Neural cell (in vitro differentiated cells): Measurements from ENCODE around the gene MIGA1. TPM values are rescaled to one million over a fixed set of nuclear protein-coding genes. Genes with fewer than 3 reads are reported as not detected.

Experiments
- H2AFZ ChIP-seq: fragments of 200-600, 300-800 bp; sonication (generic), shearing (Covaris generic); 2 replicates; pipeline ENCODE4 v1.6.0; 2014; ENCODE audit warnings: low read depth, mild to moderate bottlenecking, antibody characterized with exemption, low read length, moderate library complexity
- H3F3A ChIP-seq: fragments of 200-600 bp; shearing (Covaris generic); 2 replicates; pipeline ENCODE4 v1.6.1; 2016; ENCODE audit warnings: mild to moderate bottlenecking, moderate library complexity, mixed read lengths, antibody characterized with exemption, low read length; ENCODE audit not compliant: insufficient read depth, poor library complexity, severe bottlenecking
- H3K27ac ChIP-seq: fragments of 200-600, 300-800 bp; sonication (generic), shearing (Covaris generic); 2 replicates; pipeline ENCODE4 v1.5.1; 2014; ENCODE audit warnings: mild to moderate bottlenecking, low read length, moderate library complexity
- H3K27me3 ChIP-seq: fragments of 300-800, 200-600 bp; sonication (generic), shearing (Covaris generic); 2 replicates; pipeline ENCODE4 v1.6.0; 2014; ENCODE audit warnings: mild to moderate bottlenecking, low read depth, low read length, moderate library complexity; ENCODE audit not compliant: insufficient read depth
- H3K36me3 ChIP-seq: fragments of 300-800, 200-600 bp; sonication (generic), shearing (Covaris generic); 2 replicates; pipeline ENCODE4 v1.5.1; 2014; ENCODE audit warnings: mild to moderate bottlenecking, antibody characterized with exemption, low read length, moderate library complexity; ENCODE audit not compliant: insufficient read depth
- H3K4me2 ChIP-seq: fragments of 300-800, 200-600 bp; sonication (generic), shearing (Covaris generic); 2 replicates; pipeline ENCODE4 v1.6.0; 2014; ENCODE audit warnings: mild to moderate bottlenecking, low read length
- H3K4me3 ChIP-seq: fragments of 300-800, 200-600 bp; sonication (generic), shearing (Covaris generic); 2 replicates; pipeline ENCODE4 v1.5.1; 2014; ENCODE audit warnings: mild to moderate bottlenecking, low read length, moderate library complexity
- H3K79me2 ChIP-seq: fragments of 200-600 bp; shearing (Covaris generic); replicated peaks from 2 replicates; pipeline ENCODE4 v1.6.0; 2014; ENCODE audit warnings: mild to moderate bottlenecking, low read length, moderate library complexity; ENCODE audit not compliant: insufficient read depth
- H3K9ac ChIP-seq: fragments of 300-800, 200-600 bp; sonication (generic), shearing (Covaris generic); 2 replicates; pipeline ENCODE4 v1.6.1; 2016; ENCODE audit warnings: mild to moderate bottlenecking, low read length, mixed read lengths
- H3K9me2 ChIP-seq: fragments of 200-600 bp; shearing (Covaris generic); 2 replicates; pipeline ENCODE4 v1.6.1; 2016; ENCODE audit warnings: mild to moderate bottlenecking, low read length, mixed read lengths; ENCODE audit not compliant: insufficient read depth
- H3K9me3 ChIP-seq: fragments of 200-600, 300-800 bp; sonication (generic), shearing (Covaris generic); 2 replicates; pipeline ENCODE4 v1.6.1; 2016; ENCODE audit warnings: mild to moderate bottlenecking, mixed run types, low read length, moderate library complexity, mixed read lengths
- H4K20me1 ChIP-seq: fragments of 200-600 bp; shearing (Covaris generic); 2 replicates; pipeline ENCODE4 v1.6.1; 2016; ENCODE audit warnings: mild to moderate bottlenecking, mixed run types; ENCODE audit not compliant: insufficient read depth
- CTCF ChIP-seq: fragments of 450-650 bp; IDR thresholded peaks from 2 replicates; pipeline ENCODE4 v1.5.1; 2014; ENCODE audit warnings: antibody characterized with exemption, mild to moderate bottlenecking, moderate library complexity; ENCODE audit not compliant: poor library complexity, severe bottlenecking
- EP300 ChIP-seq: fragments of 450-650 bp; conservative IDR thresholded peaks from 2 replicates; pipeline ENCODE4 v1.6.1; 2014; ENCODE audit warnings: antibody characterized with exemption, mild to moderate bottlenecking, moderate library complexity; ENCODE audit not compliant: poor library complexity, severe bottlenecking
- EZH2 ChIP-seq: fragments of 200-600, 300-800 bp; shearing (Covaris generic), sonication (generic); IDR thresholded peaks from 2 replicates; pipeline ENCODE4 v1.6.1; 2014; ENCODE audit warnings: antibody characterized with exemption, low read length, borderline replicate concordance, mild to moderate bottlenecking; ENCODE audit not compliant: insufficient read depth, poor library complexity, severe bottlenecking
- MXI1 ChIP-seq: fragments of 450-650 bp; conservative IDR thresholded peaks from 2 replicates; pipeline ENCODE4 v1.6.1; 2014; ENCODE audit warnings: antibody characterized with exemption, mild to moderate bottlenecking; ENCODE audit not compliant: poor library complexity, severe bottlenecking
- POLR2AphosphoS5 ChIP-seq: IDR thresholded peaks from 2 replicates; pipeline ENCODE4 v1.6.1; 2012
- RAD21 ChIP-seq: fragments of 450-650 bp; conservative IDR thresholded peaks from 2 replicates; pipeline ENCODE4 v1.6.1; 2014; ENCODE audit warnings: antibody characterized with exemption, mild to moderate bottlenecking, moderate library complexity
- REST ChIP-seq: IDR thresholded peaks from 2 replicates; pipeline ENCODE4 v1.6.1; 2012; ENCODE audit warnings: borderline replicate concordance
- SMC3 ChIP-seq: fragments of 450-650 bp; conservative IDR thresholded peaks from 2 replicates; pipeline ENCODE4 v1.6.1; 2014; ENCODE audit warnings: antibody characterized with exemption, mild to moderate bottlenecking, moderate library complexity; ENCODE audit not compliant: poor library complexity
- TAF1 ChIP-seq: IDR thresholded peaks from 2 replicates; pipeline ENCODE4 v1.6.1; 2012; ENCODE audit warnings: low read depth
- polyA plus RNA-seq: library from polyadenylated mRNA; depleted of rRNA; stranded (reverse); fragments of >200 nt; gene quantifications from 2 replicates; pipeline ENCODE4 v1.2.3, GENCODE V29; 2014

Gene MIGA1
- polyA plus RNA-seq, 1 donor from 2014 or later: 10.8 TPM

- H3F3A ChIP-seq: no peaks in the 10 kb centered on the region
- H3K36me3 ChIP-seq: peaks cover 6% of the 10 kb centered on the region
- H3K79me2 ChIP-seq: no peaks in the 10 kb centered on the region
- H3K4me2 ChIP-seq: no peak overlapping the region
- H3K9ac ChIP-seq: no peak overlapping the region
- H2AFZ ChIP-seq: no peak overlapping the region
- no peak overlapping the region for H3K4me3 ChIP-seq
- no peaks in the 10 kb centered on the region for H4K20me1 ChIP-seq
- no peaks in the 10 kb centered on the region for H3K27me3 ChIP-seq
- TF ChIP-seq POLR2AphosphoS5 (no peak), RAD21 (no peak), EP300 (no peak), MXI1 (no peak), SMC3 (no peak), REST (no peak), CTCF (no peak), TAF1 (no peak), EZH2 (no peak)
- H3K9me3 ChIP-seq: no peaks in the 10 kb centered on the region
- H3K27ac ChIP-seq: no peak overlapping the region
- no peaks in the 10 kb centered on the region for H3K9me2 ChIP-seq
Measured at GRCh38 chr1:77846966-77847365, 67.5 kb downstream of the MIGA1 start.

GRCh38 chr1:77847621-77848080, 68.2 kb downstream of the MIGA1 start:
- Histone ChIP-seq H3F3A (no peaks in the 10 kb centered on the region), H3K79me2 (no peaks in the 10 kb centered on the region), H3K9ac (no peak overlapping the region), H4K20me1 (no peaks in the 10 kb centered on the region), H3K4me3 (no peak overlapping the region), H3K27ac (no peak overlapping the region), H3K9me3 (no peaks in the 10 kb centered on the region), H3K36me3 (peaks cover 6% of the 10 kb centered on the region), H3K27me3 (no peaks in the 10 kb centered on the region), H3K4me2 (no peak overlapping the region), H3K9me2 (no peaks in the 10 kb centered on the region), H2AFZ (no peak overlapping the region)
- TF ChIP-seq REST (no peak), CTCF (no peak), RAD21 (no peak), TAF1 (no peak), SMC3 (no peak), EP300 (no peak), EZH2 (no peak), MXI1 (no peak), POLR2AphosphoS5 (no peak)
